GM21786 (cell line): ENCODE measurements around the gene PLBD2.

Experiments
- ATAC-seq: cut with Tn5 transposase; IDR thresholded peaks from one replicate; pipeline ENCODE4 v1.9.1; 2021; ENCODE audit not compliant: unreplicated experiment

PLBD2 gene

GRCh38 chr12:113416091-113416754, 57.8 kb downstream of the PLBD2 start:
- ATAC-seq, result no peak

- ATAC-seq, result no peak
Measured at GRCh38 chr12:113418213-113418879, 60.0 kb downstream of the PLBD2 start.

GRCh38 chr12:113420996-113421595, 62.7 kb downstream of the PLBD2 start:
- no peak for ATAC-seq

- peak; percentile 94 for ATAC-seq
Measured at GRCh38 chr12:113422030-113422885, 63.9 kb downstream of the PLBD2 start, which contains the start of gene SDSL. Gene SDSL (plus strand): TSS chr12:113422380. CDS start chr12:113427983, 5,603 bp downstream.

GRCh38 chr12:113422886-113423669, 64.7 kb downstream of the PLBD2 start:
- ATAC-seq, result no peak

- ATAC-seq, result no peak
Measured at GRCh38 chr12:113424456-113424855, 66.1 kb downstream of the PLBD2 start.

GRCh38 chr12:113424915-113425823, 66.8 kb downstream of the PLBD2 start:
- ATAC-seq, result no peak

- ATAC-seq, result no peak
Measured at GRCh38 chr12:113425960-113426453, 67.6 kb downstream of the PLBD2 start.

- no peak for ATAC-seq
Measured at GRCh38 chr12:113427882-113428281, 69.5 kb downstream of the PLBD2 start.

- ATAC-seq, result no peak
Measured at GRCh38 chr12:113428482-113428881, 70.1 kb downstream of the PLBD2 start.

GRCh38 chr12:113432986-113433385, 74.6 kb downstream of the PLBD2 start:
- ATAC-seq, result no peak

- ATAC-seq, result no peak
Measured at GRCh38 chr12:113435367-113435766, 77.0 kb downstream of the PLBD2 start.

- no peak for ATAC-seq
Measured at GRCh38 chr12:113436586-113436985, 78.2 kb downstream of the PLBD2 start.

GRCh38 chr12:113436993-113437728, 78.8 kb downstream of the PLBD2 start:
- no peak for ATAC-seq

GRCh38 chr12:113437729-113438100, 79.3 kb downstream of the PLBD2 start:
- ATAC-seq, result no peak

- no peak for ATAC-seq
Measured at GRCh38 chr12:113438523-113439300, 80.3 kb downstream of the PLBD2 start.

- ATAC-seq, result no peak
Measured at GRCh38 chr12:113439301-113439597, 80.9 kb downstream of the PLBD2 start.

- ATAC-seq, result no peak
Measured at GRCh38 chr12:113439606-113440030, 81.2 kb downstream of the PLBD2 start.
